Sciatic nerve (tissue), 2 donors: ENCODE data around the gene ZNF608. TPM values are rescaled to one million over a fixed set of nuclear protein-coding genes. Genes with fewer than 3 reads are reported as not detected.
A peak's percentile ranks its signal among the peaks of the same experiment; 100 is the strongest.

ENCODE experiments used
- ATAC-seq: fragments of 200-7000 bp; cut with Tn5 transposase; one replicate; pipeline ENCODE4 v1.9.1; 2020; ENCODE audit warnings: mild to moderate bottlenecking, moderate library complexity
- DNase-seq: peaks from one replicate; pipeline ENCODE4 v3.0.0-alpha.2; 2020; ENCODE audit warnings: low spot score
- intact Hi-C: fragments of 100-400 bp; cut with DNase I; formaldehyde crosslinking; loops from one replicate; pipeline ENCODE4 v1.14.2; 2022
- total RNA-seq: library from RNA; stranded (reverse); fragmentation: NEBNext Ultra II Directional; extraction: Animal tissue kit (Norgen Biotek cat#: 25700); gene quantifications from one replicate; pipeline ENCODE4 v1.2.1, GENCODE V29; 2021
- donor health status: DM: no; HTN: no; CAD: no.
- donor health status: DM: no; HTN: no; CAD: no.

ZNF608 gene
- total RNA-seq, 1 donor from 2014 or later: 32.9 TPM

DNA sequence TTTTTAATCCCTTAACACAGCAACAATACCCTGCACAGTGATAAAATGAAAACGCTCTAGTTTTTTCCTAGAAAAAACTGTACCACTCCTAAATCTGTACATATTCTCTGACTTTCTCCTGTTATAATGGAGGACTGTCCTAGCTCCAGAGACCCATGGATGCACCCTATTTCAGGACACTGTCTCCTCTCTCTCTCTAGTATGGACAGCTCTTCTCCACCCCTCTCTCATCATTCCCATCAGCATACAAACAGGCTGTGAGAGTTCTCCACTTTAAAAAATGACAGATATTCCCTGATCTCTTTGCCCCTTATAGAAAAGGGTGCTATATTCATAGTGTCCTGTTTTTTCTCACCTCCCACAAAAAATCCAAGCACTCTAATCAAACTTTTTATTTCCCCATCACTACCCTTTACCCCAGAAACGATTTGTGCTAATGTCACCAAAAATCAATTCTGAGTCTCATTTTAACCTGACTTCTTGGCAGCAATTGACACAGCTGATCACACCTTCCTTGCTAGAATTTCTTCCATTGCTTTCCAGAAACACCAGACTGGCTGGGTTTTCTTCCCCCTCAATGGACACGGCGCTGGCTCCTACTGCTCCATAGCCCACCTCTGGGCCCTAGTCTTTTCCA, 20.7 kb downstream of the ZNF608 start:
- ATAC-seq: no peak
- DNase-seq: no peak
- intact Hi-C loops: no loop called here

DNA sequence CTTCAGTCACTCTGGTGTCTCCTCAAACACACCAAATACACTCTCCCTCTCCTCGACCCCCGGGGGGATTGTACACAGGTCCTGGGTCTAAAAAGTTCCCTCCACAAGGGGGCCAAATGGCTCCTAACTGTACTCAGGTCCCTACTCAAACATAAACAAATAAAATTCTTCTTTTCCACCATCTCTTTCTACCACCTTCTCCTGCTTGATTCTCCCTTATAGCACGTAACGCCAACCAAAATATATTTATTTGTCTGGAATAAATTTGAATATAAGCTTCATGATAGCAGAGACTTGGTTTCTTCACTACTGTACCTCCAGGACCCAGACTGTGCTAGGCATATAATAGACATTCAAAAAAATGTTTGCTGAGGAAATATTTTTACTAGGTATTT, 21.4 kb downstream of the ZNF608 start:
- no peak for DNase-seq
- intact Hi-C loops: no loop called here
- ATAC-seq: no peak

- intact Hi-C loops: no loop called here
- ATAC-seq (no peak), DNase-seq (no peak)
Measured at GRCh38 chr5:124724357-124725039, 21.9 kb downstream of the ZNF608 start.

DNA sequence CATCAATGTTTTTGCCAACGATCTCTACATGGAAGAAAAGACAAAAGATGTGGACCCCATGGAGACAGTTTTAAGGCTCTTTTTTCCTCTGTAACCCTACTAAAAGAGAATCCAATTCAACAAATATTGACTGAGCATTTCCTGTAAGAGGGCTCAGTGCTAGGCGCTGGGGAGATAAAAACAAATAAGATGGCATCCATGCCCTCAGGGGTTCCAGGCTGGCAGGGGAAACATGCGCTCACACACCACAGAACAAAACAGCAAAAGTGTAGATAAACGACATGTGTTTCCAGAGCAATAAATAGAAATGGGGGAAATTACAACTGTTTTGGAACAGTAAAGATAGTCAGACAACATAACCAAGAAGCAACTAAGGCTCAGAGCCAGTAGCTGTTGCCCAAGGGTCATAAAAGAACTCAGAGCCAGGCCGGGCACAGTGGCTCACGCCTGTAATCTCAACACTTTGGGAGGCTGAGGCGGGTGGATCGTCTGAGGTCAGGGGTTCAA, 25.2 kb downstream of the ZNF608 start:
- no peak for ATAC-seq
- intact Hi-C loops: no loop called here
- no peak for DNase-seq

DNA sequence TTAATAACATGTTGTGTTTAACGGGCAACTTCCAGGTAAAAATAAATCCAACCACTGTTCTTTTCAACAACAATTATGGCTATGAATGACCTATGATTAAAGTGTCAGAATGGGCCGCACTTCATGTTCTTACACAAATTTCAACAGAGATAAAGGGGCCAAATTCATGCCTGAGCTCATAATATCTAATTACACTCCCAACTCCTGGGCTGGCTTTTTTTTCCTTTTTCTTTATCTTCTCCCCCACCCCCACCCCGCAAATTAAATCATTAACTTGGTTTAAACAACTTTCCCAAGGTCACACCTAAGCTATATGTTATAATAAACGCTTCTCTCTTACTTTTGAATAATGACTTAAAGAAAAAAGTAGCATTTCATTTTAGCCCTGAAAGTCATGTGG, 25.8 kb downstream of the ZNF608 start:
- no peak for DNase-seq
- intact Hi-C loops: no loop called here
- no peak for ATAC-seq

DNA sequence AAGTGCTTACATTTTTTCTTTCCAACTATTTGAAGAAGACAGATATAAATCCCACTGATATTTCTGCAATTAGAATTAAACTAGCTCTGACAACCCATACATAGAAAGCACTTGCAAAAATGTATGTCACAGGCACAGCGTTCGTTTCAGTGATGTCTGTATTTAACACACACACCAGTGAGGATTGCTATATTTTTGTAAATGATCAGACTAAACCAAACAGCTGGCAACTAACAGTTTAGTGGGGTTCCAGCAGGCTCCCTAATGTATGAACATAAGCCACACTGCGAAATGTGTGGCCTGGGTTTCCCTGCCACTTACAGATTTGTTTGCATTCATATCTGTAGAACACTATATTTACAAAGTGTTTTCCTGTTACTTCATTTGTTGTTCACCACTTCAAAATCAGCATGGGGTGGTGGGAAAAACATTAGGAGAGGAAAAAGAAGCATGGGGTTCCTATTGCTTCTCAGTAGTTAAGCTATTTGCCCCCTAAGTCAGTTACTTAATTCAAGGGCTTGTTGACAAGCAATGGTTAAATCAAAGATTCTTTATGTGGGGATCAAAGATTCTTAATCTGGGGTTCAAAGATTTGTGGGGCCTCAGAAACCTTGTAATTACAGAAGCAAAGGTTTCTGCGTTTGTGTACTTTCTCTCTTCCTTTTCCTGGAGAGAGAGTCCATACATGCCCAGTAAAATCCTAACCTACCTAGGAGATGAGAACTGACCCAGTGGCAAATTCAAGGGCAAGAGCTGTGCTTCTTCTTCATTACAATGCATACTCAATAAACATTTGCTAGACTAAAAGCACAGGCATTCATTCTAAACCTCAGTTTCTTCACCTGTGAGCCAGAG, 27.1 kb downstream of the ZNF608 start:
- ATAC-seq (no peak), DNase-seq (no peak)
- intact Hi-C loops: no loop called here

- ATAC-seq: no peak
- intact Hi-C loops: no loop called here
- DNase-seq: no peak
Measured at GRCh38 chr5:124718380-124718789, 28.1 kb downstream of the ZNF608 start.

DNA sequence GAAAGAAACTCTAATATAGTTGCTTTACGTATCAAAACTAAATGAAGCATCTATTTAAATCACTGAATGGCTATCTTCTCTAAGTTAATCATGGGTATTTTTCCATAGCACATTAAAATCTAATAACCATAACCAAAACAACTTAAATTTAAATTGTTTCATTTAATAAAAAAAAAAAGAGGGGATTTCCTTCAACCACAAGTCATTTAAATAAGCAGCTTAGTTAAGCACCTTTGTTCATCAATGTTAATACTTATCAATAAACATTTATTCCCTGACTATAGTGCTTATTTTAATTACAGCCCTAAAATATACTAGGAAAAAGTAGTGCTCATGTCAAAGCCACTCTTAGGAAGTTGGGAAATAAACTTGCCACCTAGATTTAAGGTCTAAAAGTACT, 30.3 kb downstream of the ZNF608 start:
- DNase-seq (no peak), ATAC-seq (no peak)
- intact Hi-C loops: no loop called here

DNA sequence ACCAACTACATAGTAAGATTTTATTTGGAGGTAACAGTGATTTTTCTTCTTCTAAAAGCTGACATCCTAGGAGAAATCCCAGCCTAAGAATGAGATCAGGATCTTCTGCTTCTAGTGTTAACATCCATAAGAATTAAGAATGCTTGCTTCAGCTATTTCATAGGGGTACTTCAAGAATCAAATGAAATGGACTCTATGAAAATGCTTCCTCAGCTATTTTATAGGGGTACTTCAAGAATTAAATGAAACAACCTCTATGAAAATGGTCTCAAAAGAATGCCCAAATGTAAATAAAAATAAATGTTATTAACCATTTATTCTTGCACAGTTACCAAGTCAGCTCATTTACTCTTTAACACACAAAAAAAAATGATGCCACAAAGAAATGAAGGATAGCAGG, 31.5 kb downstream of the ZNF608 start:
- ATAC-seq: no peak
- intact Hi-C loops: no loop called here
- DNase-seq: no peak

DNA sequence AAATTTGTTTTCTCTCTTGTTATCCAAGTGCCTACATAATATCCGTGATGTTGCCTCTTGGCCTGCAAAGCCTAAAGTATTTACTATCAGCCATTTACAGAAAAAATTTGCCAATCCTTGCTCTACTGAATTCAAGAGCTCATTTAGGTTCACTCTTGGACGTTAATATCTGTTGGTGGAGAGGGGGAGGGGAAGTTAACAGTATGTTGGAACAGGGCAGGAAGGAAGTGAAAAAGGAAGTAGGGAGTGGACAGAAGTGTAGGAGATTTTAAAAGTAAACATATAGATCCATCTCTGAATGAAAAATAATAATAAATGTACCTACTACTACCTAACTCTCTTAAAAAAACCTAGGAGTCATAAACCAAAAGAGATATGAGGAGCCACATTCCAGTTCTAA, 32.8 kb downstream of the ZNF608 start:
- DNase-seq (no peak), ATAC-seq (no peak)
- intact Hi-C loops: no loop called here

DNA sequence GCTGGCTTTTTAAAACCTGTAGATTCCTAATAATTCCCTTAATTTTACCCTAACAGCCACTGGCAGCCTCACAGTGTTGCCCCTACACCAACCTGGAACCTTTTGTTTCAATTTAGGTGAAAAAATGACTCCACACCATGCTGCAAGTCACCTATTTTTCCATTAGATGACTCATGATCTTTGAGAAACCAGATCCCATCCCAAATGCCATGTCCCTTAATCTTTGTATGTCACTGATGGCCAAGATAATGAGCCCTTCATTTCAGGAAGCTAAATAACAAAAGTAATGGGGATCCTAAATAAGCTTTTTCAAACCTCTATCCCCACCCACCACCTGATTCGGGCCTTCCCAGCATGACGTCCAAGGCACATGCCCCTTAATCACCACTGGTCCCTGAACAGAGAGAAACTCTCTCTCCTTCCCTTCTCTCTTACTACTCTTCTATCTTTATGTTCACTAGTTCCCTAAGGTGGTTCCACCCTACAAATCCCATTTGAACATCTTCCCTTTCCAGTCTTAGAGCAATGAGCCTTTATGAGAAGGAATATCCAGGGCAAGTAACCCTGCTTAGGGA, 33.6 kb downstream of the ZNF608 start:
- no peak for DNase-seq
- intact Hi-C loops: no loop called here
- ATAC-seq: no peak

- ATAC-seq (no peak), DNase-seq (no peak)
- intact Hi-C loops: no loop called here
Measured at GRCh38 chr5:124708086-124708485, 38.4 kb downstream of the ZNF608 start.

- no peak for ATAC-seq
- DNase-seq: no peak
- intact Hi-C loops: no loop called here
Measured at GRCh38 chr5:124707520-124707919, 38.9 kb downstream of the ZNF608 start.

GRCh38 chr5:124706729-124707361, 39.6 kb downstream of the ZNF608 start:
- DNase-seq: no peak
- intact Hi-C loops: no loop called here
- ATAC-seq: peak; percentile 69

- no peak for DNase-seq
- intact Hi-C loops: no loop called here
- no peak for ATAC-seq
Measured at GRCh38 chr5:124706051-124706450, 40.4 kb downstream of the ZNF608 start.

DNA sequence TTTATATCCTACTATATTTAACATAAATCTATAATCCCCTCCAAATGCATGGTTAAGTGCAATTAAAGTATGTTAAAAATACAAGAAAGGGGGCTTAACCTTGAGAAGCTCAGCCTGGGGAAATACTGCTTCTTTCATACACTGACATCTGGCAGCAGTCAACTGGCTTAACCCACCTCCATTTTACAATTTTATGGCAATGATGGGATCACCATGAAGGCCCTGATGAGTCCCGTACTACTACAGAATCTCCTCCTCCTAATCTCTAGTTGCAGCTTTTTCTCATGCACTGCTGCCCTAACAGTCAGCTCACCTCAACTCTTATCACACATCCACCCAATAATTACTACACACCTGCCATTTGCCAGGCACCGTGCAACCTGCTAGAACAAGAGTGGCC, 40.9 kb downstream of the ZNF608 start:
- no peak for ATAC-seq
- intact Hi-C loops: no loop called here
- DNase-seq: no peak

DNA sequence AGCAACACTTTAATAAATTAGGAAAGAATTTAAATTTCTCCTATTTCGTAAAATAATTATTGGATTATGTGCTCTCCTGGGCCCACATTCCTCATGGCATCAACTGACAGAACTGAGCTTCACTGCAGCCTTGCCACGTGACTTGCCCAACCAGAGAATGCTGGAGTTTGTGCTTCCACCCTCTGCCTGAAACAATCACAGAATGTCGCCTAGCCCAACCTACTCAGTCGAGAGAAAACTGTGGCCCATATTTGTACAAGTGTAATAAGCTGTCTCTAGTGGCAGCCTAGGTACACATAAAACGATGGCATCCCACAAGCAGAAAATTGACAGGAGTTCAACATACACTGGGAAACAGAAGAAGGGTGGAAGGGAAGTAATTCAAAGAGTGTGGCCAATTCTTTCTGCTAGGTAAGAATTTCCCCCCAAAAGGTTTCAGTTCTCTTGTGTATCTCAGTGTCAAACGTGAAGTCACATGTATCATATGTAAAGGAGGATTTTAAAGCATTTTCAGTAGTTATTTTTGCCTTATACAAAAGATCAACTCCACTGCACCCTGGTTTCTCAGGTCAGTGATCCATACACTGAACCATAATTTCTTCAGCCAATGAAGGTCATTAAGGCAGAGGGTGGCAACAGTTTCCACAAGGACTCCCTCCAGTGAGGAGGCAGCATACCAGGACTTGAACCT, 41.7 kb downstream of the ZNF608 start:
- ATAC-seq (no peak), DNase-seq (no peak)
- intact Hi-C loops: no loop called here

GRCh38 chr5:124703995-124704394, 42.4 kb downstream of the ZNF608 start:
- DNase-seq: no peak
- no peak for ATAC-seq
- intact Hi-C loops: no loop called here

DNA sequence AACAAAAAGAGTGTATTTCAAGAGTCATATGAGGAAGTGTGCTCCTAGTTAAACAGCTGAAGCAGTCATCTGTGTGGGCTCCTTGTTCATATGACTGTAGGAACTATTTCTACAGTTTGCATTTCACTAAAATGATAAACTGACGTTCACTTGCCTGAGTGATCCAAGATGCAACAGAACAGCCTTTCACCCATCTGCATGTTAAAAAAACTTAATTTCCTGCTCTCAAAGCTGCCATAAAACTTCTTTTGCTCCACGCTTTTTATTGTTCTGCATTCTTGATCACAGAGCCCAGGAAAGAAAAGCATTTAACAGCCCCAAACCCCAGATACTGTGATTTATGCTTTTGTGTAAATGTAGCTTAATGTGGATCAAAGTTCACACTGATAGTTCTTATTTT, 43.9 kb downstream of the ZNF608 start:
- ATAC-seq: no peak
- no peak for DNase-seq
- intact Hi-C loops: no loop called here
